H1 (cell line): Measurements from ENCODE around the gene CTDP1. TPM values are rescaled to one million over a fixed set of nuclear protein-coding genes. Genes with fewer than 3 reads are reported as not detected.

Experiments
- CEBPB ChIP-seq: IDR thresholded peaks from 2 replicates; pipeline ENCODE4 v1.6.1; 2012; ENCODE audit warnings: low read depth, low read length
- FOSL1 ChIP-seq: IDR thresholded peaks from 2 replicates; pipeline ENCODE4 v1.6.1; 2011; ENCODE audit warnings: mild to moderate bottlenecking, low read depth, low read length, moderate library complexity; ENCODE audit not compliant: insufficient read depth
- MAX ChIP-seq: IDR thresholded peaks from 2 replicates; pipeline ENCODE4 v1.6.1; 2012; ENCODE audit warnings: inconsistent platforms
- RAD21 ChIP-seq, 2 experiments: IDR thresholded peaks in 1 of 2; conservative IDR thresholded peaks in 1 of 2; 2 replicates each; pipeline ENCODE4 v1.6.1; 2011; ENCODE audit warnings: low read depth in 2 of 2, low read length in 2 of 2, improper control_type of control experiment in 1 of 2, inconsistent platforms in 1 of 2, mild to moderate bottlenecking in 1 of 2, moderate library complexity in 1 of 2
- SAP30 ChIP-seq: fragments of 300-600 bp; sonication (generic); IDR thresholded peaks from 2 replicates; pipeline ENCODE4 v1.7.1; 2012; ENCODE audit warnings: low read length, moderate library complexity, mild to moderate bottlenecking, inconsistent platforms; ENCODE audit not compliant: insufficient read depth, insufficient replicate concordance
- SIRT6 ChIP-seq: IDR thresholded peaks from one replicate; pipeline ENCODE4 v1.7.1; 2012; ENCODE audit warnings: low read length, inconsistent platforms
- polyA plus RNA-seq, 7 experiments: library from polyadenylated mRNA; depleted of rRNA in 3 of 7; stranded (reverse) in 5 of 7; unstranded in 2 of 7; fragments of >200 nt in 5 of 7; fragments of 200-250 nt in 2 of 7; gene quantifications; 1 replicate in 5 of 7; 2 replicates in 1 of 7; 4 replicates in 1 of 7; pipeline versions ENCODE4 v1.2.1 to v1.2.3, GENCODE V29; 2011 to 2013; ENCODE audit warnings: missing spikeins in 2 of 7, mixed read lengths in 2 of 7
- total RNA-seq: library from RNA; stranded (reverse); fragmentation: NEBNext Ultra II Directional; extraction: Animal tissue kit (Norgen Biotek cat#: 25700); gene quantifications from 2 replicates; pipeline ENCODE4 v1.2.1, GENCODE V29; 2021

The CTDP1 gene
- total and polyA plus RNA-seq, 2 of the 8 experiments (the other 6 are each of a cell fraction or from before 2014, with no cell fraction given), result 16.6 to 37.0 TPM

GRCh38 chr18:79717555-79718074 lies 38.0 kb downstream of the CTDP1 start (continued):
- TF ChIP-seq SAP30 (no peak), RAD21 (IDR thresholded peaks at IDR 0.05 in 1 of 2, conservative IDR thresholded peaks at IDR 0.05 in 1 of 2; ENCODE audit: low read depth in 2 of 2, low read length in 2 of 2) (no peak), CEBPB (no peak), FOSL1 (no peak), MAX (no peak), SIRT6 (no peak)
